GM19324 (cell line): ENCODE results near the gene PRAMEF8.
"Not testable (repeated sequence)": the region's sequence is repeated elsewhere in the genome, so short reads cannot be mapped to it uniquely, and the experiment has no call there.

Experiments
- ATAC-seq: cut with Tn5 transposase; IDR thresholded peaks from one replicate; pipeline ENCODE4 v1.9.1; 2021; ENCODE audit warnings: mild to moderate bottlenecking, moderate library complexity; ENCODE audit not compliant: unreplicated experiment, low FRiP score

The PRAMEF8 gene

DNA sequence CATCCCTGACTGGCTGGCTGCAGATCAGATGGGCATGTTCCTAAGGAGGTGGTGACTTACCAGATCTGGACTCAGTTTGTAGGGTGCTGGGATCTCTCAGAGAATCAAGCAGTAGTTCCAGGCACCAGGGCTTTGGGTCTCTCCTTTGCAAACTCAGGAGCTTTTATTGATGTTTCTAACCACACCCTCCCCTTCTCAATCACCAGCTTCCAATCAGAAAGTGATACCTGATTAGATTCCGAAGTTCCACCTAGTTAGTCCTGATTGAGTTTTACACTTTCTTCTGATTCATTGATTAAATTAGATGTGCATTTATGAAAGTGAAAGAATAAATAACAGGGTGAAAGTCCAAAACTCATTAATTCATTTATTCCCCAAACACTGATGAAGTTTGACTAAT lies at the start of gene PRAMEF8:
Gene PRAMEF8 (minus strand): TSS at position 101 of the 400 bp plus-strand sequence. CDS start 1,046 bp downstream, outside the sequence.
- ATAC-seq: not testable (repeated sequence)

DNA sequence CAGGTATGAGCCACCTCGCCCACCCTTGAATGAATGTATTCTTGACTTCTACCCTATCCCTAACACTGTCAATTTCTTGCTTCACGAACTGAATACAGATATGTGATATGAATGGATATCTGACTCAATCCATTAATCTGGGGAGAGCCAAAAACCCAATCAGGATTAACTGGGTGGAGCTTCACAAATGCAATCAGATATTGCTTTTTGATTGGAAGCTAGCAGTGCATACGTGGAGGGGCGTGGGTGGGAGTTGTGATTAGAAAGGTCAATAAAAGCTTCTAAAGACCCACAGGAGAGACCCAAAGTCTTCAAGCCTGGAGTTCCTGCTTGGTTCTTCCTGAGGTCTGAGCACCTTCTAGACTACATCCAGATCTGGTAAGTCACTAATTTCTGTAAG lies 30.3 kb upstream of the PRAMEF8 start, which contains the start of gene PRAMEF15:
Gene PRAMEF15 (plus strand): TSS at position 301 of the 400 bp plus-strand sequence. CDS start 2,827 bp downstream, outside the sequence.
- ATAC-seq: not testable (repeated sequence)

DNA sequence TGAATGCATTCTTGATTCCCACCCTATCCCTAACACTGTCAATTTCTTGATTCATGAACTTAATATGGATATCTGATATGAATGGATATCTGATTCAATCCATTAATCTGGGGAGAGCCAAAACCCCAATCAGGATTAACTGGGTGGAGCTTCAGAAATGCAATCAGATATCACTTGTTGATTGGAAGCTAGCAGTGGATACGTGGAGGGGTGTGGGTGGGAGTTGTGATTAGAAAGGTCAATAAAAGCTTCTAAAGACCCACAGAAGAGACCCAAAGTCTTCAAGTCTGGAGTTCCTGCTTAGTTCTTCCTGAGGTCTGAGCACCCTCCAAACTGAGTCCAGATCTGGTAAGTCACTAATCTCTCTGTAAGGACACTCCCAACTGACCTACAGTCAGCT lies 18.3 kb upstream of the PRAMEF8 start, which contains the start of gene PRAMEF33:
Gene PRAMEF33 (plus strand): TSS at position 301 of the 400 bp plus-strand sequence. CDS start 2,416 bp downstream, outside the sequence.
- ATAC-seq: not testable (repeated sequence)

DNA sequence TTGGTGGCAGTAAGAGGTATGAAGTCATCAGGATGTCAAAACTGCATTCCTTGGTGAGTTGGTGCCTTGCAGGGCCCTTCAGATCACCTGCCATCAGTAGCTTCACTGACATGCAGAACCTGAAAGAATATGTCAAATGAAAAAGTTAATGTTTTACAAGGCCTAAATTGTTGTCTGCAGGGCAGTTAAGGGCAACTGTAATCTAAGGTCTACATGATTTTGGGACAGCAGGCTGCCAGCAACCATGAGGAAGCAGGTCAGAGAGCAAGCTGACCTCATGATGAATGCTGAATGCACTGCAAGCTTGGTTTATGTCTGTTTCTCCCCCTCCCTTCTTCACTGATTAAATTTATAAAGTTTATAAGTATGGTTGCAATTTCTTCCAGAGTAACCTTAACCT lies 17.3 kb upstream of the PRAMEF8 start:
- ATAC-seq: not testable (repeated sequence)

DNA sequence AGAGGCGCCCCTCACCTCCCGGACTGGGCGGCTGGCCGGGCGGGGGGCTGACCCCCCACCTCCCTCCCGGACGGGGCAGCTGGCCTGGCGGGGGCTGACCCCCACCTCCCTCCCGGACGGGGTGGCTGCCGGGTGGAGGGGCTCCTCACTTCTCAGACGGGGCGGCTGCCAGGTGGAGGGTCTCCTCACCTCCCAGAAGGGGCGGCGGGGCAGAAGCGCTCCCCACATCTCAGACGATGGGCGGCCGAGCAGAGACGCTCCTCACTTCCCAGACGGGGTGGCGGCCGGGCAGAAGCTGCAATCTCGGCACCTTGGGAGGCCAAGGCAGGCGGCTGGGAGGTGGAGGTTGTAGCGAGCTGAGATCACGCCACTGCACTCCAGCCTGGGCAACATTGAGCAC lies 13.8 kb upstream of the PRAMEF8 start:
- not testable (repeated sequence) for ATAC-seq

DNA sequence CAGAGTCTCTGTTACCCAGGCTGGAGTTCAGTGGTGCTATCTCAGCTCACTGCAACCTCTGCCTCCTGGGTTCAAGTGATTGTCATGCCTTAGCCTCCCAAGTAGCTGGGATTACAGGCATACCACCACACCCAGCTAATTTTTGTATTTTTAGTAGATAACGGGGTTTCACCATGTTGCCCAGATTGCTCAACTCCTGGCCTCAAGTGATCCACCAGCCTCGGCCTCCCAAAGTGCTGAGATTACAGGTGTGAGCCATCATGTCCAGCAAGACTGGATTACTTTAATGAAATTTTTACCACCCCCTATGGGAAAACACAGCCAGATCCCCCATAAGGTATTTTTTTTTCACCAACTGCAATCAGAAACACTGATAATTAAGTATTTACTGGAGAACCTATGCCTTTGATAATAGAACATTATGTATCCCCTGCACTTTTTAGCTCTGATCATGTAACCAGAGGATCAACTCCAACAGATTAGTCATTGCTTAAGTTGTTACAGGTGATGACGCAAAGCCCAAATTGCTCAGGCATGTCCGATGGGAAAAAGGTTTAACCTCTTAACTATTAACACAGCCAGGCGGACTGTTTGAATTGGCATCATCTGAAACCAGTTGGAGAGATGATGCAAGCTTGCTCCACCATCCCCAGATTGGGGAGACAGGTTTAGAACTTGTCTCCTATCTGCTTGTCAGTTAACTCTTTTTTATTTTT lies 12.4 kb upstream of the PRAMEF8 start:
- not testable (repeated sequence) for ATAC-seq

DNA sequence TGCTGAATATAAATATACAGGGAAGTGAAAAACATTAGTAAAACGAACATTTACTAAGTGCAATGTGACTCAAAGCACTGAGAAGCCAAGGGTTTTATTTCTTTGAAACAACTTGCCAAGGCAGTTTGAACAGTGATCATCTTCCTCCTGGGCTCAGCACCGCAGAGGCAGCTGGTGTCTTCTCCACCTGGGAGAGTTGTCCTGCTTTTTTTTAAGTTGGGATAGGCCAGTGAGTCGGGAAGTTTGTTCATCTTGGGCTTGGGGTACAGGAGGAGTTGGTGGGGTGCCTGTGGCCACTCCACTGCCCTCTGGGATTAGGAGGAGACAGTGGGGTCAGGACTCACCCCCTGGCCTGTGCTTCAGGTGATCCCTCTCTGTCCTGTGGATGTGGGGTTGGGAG lies 4.1 kb upstream of the PRAMEF8 start:
- ATAC-seq: not testable (repeated sequence)

DNA sequence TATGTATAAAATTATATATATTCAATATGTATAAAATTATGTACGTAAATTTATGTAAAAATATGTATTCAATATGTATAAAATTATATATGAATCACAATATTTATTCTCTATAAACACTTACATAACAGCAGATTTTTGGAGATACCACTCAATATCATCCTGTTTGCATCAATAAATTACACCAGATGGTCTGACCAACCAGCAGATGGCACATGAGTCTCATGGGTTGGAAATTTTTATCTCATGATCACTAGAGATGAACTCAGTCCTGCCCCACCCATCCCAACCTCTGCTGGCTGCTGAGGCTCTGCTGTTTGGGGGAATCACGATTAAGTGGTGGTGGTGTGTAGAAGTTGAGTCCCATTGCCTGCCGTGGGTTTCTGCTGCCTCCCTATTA lies 5.3 kb downstream of the PRAMEF8 start:
- ATAC-seq: not testable (repeated sequence)

DNA sequence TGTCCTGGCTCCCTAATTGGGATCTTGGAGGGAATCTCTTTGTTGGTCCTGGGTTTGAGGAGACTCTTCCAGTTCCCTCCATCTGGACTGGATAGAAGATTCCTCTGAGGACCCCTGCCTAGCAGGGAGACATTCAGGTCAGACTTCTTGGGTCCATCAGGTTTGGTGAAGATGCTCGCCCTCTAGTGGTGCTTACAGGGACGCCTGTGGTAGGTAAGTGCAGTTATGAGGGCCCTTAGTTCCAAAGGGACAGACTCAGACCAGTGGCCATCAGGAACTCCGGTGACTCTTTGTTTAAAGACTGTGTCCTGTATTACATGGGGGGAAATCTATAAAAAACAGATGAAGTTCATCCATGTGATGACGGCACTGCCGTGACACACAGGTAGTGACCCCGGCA lies 7.9 kb downstream of the PRAMEF8 start:
- ATAC-seq: not testable (repeated sequence)

DNA sequence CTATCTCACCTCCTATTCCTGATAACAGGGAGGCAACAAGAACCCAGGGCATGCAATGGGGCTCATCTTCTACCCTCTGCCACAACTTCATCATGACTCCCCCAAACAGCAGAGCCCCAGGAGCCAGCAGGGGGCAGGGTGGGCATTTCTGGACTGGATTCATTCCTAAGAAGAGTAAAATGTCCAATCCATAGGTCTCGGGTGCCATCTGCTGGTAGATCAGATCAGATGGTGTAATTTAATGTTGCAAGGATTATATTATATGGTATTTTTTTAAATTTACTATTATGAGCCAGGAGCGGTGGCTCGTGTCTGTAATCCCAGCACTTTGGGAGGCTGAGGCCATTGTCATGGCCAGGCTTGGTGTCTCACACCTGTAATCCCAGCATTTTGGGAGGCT lies 19.8 kb downstream of the PRAMEF8 start:
- ATAC-seq: not testable (repeated sequence)

DNA sequence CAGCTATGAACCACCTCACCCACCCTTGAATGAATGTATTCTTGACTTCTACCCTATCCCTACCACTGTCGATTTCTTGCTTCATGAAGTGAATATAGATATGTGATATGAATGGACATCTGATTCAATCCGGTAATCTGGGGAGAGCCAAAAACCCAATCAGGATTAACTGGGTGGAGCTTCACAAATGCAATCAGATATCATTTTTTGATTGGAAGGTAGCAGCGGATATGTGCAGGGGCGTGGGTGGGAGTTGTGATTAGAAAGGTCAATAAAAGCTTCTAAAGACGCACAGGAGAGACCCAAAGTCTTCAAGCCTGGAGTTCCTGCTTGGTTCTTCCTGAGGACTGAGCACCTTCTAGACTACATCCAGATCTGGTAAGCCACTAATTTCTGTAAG lies 31.0 kb downstream of the PRAMEF8 start, which contains the start of gene PRAMEF5:
Gene PRAMEF5 (plus strand): TSS at position 301 of the 400 bp plus-strand sequence. CDS start 5,071 bp downstream, outside the sequence.
- not testable (repeated sequence) for ATAC-seq

DNA sequence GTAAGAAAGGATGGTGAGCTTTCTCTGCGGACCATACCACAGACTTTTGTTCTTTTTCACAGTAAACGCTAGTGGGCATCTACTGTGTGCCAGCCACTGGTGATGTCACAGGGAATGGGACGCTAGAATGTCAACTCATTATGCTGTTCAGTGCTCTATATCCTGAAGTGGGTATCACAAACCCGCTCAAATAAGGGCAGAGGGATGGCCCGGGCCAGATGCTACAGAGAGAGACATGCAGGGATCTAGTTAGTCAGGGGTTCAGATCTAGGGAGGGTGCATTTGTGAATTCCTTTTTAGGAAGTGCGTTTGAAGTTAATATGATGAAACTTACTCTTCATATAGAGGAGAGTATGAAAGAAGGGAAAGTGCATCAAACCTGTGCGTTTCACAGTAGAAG lies 37.8 kb downstream of the PRAMEF8 start:
- ATAC-seq: not testable (repeated sequence)

DNA sequence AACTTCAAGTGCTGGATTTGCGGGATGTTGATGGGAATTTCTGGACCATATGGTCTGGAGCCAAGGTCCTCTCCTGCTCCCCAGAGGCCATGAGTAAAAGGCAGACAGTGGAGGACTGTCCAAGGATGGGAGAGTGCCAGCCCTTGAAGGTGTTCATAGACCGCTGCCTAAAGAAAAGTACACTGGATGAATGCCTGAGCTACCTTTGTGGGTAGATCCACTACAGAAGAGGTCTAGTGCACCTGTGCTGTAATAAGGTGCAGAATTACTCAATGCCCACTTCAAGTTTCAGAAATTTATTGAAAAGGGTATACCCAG lies 38.4 kb downstream of the PRAMEF8 start:
- not testable (repeated sequence) for ATAC-seq

DNA sequence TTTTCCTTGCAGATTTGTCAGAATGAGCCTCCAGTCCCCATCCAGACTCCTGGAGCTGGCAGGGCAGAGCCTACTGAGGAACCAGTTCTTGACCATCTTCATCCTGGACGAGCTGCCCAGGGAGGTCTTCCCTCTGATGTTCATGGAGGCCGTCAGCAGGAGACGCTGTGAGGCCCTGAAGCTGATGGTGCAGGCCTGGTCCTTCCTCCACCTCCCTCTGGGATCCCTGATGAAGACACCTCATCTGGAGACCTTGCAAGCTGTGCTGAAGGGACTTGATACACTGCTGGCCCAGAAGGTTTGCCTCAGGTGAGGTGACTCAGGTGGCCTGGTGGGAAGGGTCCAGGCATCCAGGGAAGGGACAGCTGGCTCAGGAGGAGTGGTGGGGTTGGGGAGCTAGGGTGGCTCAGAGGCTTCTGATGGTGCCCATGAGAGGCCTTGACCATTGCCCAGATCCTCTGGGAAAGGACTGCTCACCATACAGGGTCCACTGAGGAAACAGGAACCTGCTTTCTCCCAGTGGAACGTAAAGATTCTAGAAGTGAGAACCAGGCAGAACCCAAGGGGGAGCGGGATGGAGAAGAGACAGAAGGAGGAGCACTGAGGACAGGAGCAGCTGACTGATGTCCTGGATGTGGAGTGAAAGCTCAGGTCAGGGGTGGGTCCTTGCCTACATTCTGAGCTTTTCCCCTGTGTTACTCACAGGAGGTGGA lies 38.9 kb downstream of the PRAMEF8 start:
- not testable (repeated sequence) for ATAC-seq

DNA sequence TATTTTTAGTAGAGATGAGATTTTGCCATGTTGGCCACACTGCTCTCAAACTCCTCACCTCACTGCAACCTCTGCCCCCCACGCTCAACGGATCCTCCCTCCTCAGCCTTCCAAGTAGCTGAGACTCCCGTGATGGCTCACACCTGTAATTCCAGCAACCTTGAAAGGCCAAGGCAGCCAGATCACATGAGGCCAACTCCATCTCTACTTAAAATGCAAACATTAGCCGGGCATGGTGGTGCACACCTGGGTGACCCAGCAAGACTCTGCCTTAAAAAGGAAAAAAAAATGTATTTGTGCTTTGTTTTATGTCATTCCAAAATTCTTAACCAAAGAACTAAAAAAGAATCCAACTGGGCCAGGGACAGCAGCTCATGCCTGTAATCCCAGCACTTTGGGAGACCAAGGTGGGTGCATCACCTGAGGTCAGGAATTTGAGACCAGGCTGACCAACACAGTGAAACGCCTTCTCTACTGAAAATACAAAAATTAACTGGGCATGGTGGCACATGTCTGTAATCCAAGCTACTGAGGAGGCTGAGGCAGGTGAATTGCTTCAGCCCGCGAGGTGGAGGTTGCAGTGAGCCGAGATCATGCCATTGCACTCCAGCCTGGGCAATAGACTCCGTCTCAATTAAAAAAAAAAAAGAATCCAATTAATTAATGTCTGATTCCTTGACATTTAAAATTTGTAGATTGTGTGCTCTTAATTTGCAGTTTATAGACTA lies 41.2 kb downstream of the PRAMEF8 start:
- not testable (repeated sequence) for ATAC-seq

DNA sequence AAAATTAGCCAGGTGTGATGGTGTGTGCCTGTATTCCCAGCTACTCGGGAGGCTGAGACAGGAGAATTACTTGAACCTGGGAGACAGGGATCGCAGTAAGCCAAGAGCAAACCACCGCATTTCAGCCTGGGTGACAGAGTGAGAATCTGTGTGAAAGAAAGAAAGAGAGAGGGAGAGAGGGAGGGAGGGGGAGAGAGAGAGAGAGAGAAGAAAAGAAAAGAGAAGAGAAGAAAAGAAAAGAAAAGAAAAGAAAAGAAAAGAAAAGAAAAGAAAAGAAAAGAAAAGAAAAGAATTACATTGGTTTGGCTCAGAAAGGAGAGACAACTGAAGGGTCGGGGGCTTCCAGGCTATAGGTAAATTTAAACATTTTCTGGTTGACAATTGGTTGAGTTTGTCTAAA lies 45.3 kb downstream of the PRAMEF8 start:
- ATAC-seq: not testable (repeated sequence)

DNA sequence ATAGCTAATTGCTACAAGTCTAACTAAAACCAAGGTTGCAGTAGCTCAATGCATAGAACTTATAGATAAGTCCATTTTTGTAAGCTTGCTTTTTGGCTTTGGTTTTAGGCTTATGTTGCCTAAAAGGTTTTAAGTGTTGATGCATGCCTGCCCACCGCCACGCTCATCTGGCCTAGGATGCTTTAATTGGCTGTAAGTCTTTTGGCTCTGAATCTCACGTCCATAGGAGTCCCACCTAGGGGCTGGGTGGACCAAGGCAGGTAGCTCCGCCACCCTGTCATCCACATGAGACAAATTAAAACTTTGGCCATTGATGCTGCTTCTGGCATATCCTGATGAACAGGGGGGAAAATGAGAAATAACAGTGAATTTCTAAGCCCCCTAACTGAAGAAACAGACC lies 47.4 kb downstream of the PRAMEF8 start:
- ATAC-seq: not testable (repeated sequence)

DNA sequence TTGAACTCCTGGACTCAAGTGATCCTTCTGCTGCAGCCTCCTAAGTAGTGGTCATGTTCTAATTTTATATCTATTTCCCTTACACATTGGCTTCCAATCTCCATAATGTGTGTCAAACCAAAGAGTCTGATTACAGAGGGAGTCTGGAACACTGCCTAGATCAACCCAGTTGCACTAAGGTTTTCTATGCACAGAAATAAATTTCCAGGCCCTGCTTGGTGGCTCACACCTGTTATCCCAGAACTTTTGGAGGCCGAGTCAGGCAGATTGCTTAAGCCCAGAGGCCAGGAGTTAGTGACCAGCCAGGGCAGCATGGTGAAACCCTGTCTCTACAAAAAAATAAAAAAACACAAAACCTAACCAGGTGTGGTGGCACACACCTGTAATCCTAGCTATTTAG lies 50.9 kb downstream of the PRAMEF8 start:
- ATAC-seq: not testable (repeated sequence)

DNA sequence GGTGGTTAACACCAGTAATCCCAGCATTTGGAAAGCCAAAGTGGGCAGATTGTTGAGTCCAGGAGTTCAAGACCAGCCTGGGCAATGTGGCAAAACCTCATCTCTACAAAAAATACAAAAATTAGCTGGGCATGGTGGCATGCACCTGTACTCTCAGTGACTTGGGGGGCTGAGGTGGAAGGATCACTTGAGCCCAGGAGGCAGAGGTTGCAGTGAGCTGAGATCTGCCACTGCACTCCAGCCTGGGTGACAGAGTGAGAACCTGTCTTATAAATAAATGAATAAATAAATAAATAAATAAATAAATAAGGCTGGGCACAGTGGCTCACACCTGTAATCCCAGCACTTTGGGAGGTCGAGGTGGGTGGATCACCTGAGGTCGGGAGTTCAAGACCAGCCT lies 52.9 kb downstream of the PRAMEF8 start:
- not testable (repeated sequence) for ATAC-seq
